Measurements from ENCODE around the gene DGCR2. TPM values are rescaled to one million over a fixed set of nuclear protein-coding genes. Genes with fewer than 3 reads are reported as not detected.

Gene DGCR2
- total and polyA plus RNA-seq, 2 of the 8 experiments (the other 6 are each of a cell fraction or from before 2014, with no cell fraction given), result 42.3 to 62.2 TPM

- WGBS, 2 experiments (ENCODE audit: extremely low coverage in 1 of 2, insufficient coverage in 1 of 2, insufficient read length in 1 of 2, insufficient replicate concordance in 2 of 2, low coverage in 1 of 2, low lambda C conversion rate in 2 of 2, missing lambda C conversion rate in 1 of 2), result 81% methylated on average over 15 of the region's 15 CpGs; no CpG with 5 or more reads in 1 of the 2 experiments
- TF ChIP-seq POLR2A (IDR thresholded peaks at IDR 0.05; ENCODE audit: control extremely low read depth in 1 of 2, low read depth in 2 of 2, low read length in 2 of 2), result no peak
- TF ChIP-seq CTBP2 (IDR thresholded peaks at IDR 0.05; ENCODE audit: borderline replicate concordance, insufficient read depth, insufficient read length, low read length), result no peak
- no peak for TF ChIP-seq MAFK (IDR thresholded peaks at IDR 0.05; ENCODE audit: low read depth, low read length)
- no peak for TF ChIP-seq EZH2 (IDR thresholded peaks at IDR 0.05; ENCODE audit: low read depth, low read length, severe bottlenecking)
- no peak for TF ChIP-seq POLR2AphosphoS5 (IDR thresholded peaks at IDR 0.05; ENCODE audit: low read depth, low read length)
- no peak for TF ChIP-seq RXRA (IDR thresholded peaks at IDR 0.05; ENCODE audit: insufficient read depth, low read depth, low read length)
- TF ChIP-seq SIRT6 (IDR thresholded peaks at IDR 0.05; ENCODE audit: low read length), result no peak
- no peak for TF ChIP-seq RBBP5 (IDR thresholded peaks at IDR 0.05; ENCODE audit: borderline replicate concordance, low read depth, low read length)
- no peak for TF ChIP-seq SRF (IDR thresholded peaks at IDR 0.05; ENCODE audit: low read depth, low read length)
- TF ChIP-seq HDAC2 (IDR thresholded peaks at IDR 0.05; ENCODE audit: borderline replicate concordance in 1 of 2, low read depth in 2 of 2, low read length in 2 of 2), result no peak
- H3K4me1 ChIP-seq (replicated peaks in 1 of 4; ENCODE audit: control insufficient read depth in 3 of 4, insufficient read depth in 4 of 4, low read length in 3 of 4), result peaks cover 0 to 4% (median 0%) of the 10 kb centered on the region in 4 experiments; a peak in 1 of 7 replicates
- no peak overlapping the region for H4K5ac ChIP-seq (ENCODE audit: insufficient read length, low read depth, low read length)
- no peak overlapping the region for H3K4me2 ChIP-seq (ENCODE audit: insufficient read depth in 1 of 2, low read depth in 2 of 2, low read length in 2 of 2)
- no peak overlapping the region for H2BK20ac ChIP-seq (ENCODE audit: low read length)
- no peak overlapping the region for H3K4ac ChIP-seq (replicated peaks; ENCODE audit: insufficient read length, low read depth, low read length)
- H2AK5ac ChIP-seq (ENCODE audit: low read depth, low read length), result no peak overlapping the region
- ChIA-PET CTCF (ENCODE audit: partially characterized antibody) (interaction anchor here (0.8 to 3.0 kb wide), 5 partner anchors 12 to 66 kb away, joined by 3 to 13 read pairs (median 3); no protein-coding TSS in a partner anchor), POLR2A (ENCODE audit: partially characterized antibody) (no interaction called here)
- no peak overlapping the region for H3K18ac ChIP-seq (ENCODE audit: extremely low read depth, low read length)
- no peaks in the 10 kb centered on the region for H3K79me1 ChIP-seq (ENCODE audit: low read depth, low read length)
- peaks cover 0 to 2% of the 10 kb centered on the region in 2 experiments for H4K20me1 ChIP-seq (replicated peaks in 1 of 2; ENCODE audit: control insufficient read depth in 1 of 2, insufficient read depth in 2 of 2, low read length in 2 of 2)
- no peak for FAIRE-seq
- no peak overlapping the region for H2BK12ac ChIP-seq (ENCODE audit: low read depth, low read length)
- no peak overlapping the region for H3K14ac ChIP-seq (ENCODE audit: insufficient read length)
- H3K79me2 ChIP-seq (ENCODE audit: control insufficient read depth in 1 of 2, insufficient read depth in 2 of 2, low read length in 2 of 2), result no peaks in the 10 kb centered on the region
- H3K36me3 ChIP-seq (ENCODE audit: control insufficient read depth in 2 of 4, insufficient read depth in 4 of 4, low read length in 3 of 4), result no peaks in the 10 kb centered on the region
- no peak overlapping the region for H3K56ac ChIP-seq (replicated peaks; ENCODE audit: insufficient read length, low read depth, low read length)
- no peaks in the 10 kb centered on the region for H3K9me3 ChIP-seq (ENCODE audit: insufficient read depth in 2 of 2, low read depth in 1 of 2, low read length in 1 of 2)
- H2BK120ac ChIP-seq (replicated peaks; ENCODE audit: low read depth, low read length), result no peak overlapping the region
- H2AFZ ChIP-seq (ENCODE audit: low read length), result no peak overlapping the region
- H2BK5ac ChIP-seq (ENCODE audit: low read depth, low read length), result no peak overlapping the region
- H4K91ac ChIP-seq (replicated peaks; ENCODE audit: insufficient read length, low read length), result no peak overlapping the region
- 0 out of 7 replicates have a peak, but pooled peaks cover 0 to 3% (median 0%) of the 10 kb centered on the region in 4 experiments for H3K27me3 ChIP-seq (replicated peaks in 1 of 4; ENCODE audit: control insufficient read depth in 3 of 4, extremely low read depth in 1 of 4, insufficient read depth in 3 of 4, low read length in 3 of 4)
- H3K4me3 ChIP-seq (ENCODE audit: extremely low read depth in 1 of 4, insufficient read depth in 2 of 4, low read depth in 3 of 4, low read length in 4 of 4), result no peak overlapping the region
- peak in 1 of 2 experiments; percentile 39 for DNase-seq (ENCODE audit: low read depth in 1 of 2, low spot score in 2 of 2)
- H3K23ac ChIP-seq (ENCODE audit: insufficient read length), result no peak overlapping the region
- H4K8ac ChIP-seq (ENCODE audit: extremely low read depth, insufficient read depth, low read length), result peak overlapping the region; percentile 37; the same call in 1 of the 2 replicates
- H3K9ac ChIP-seq (replicated peaks in 1 of 4; ENCODE audit: extremely low read depth in 1 of 4, low read depth in 3 of 4, low read length in 3 of 4), result no peak overlapping the region
- no peaks in the 10 kb centered on the region for H3K23me2 ChIP-seq (ENCODE audit: low read depth, low read length)
- H2BK15ac ChIP-seq (ENCODE audit: low read length), result no peak overlapping the region
- H3K27ac ChIP-seq (ENCODE audit: low read depth, low read length), result no peak overlapping the region
Observed at GRCh38 chr22:18994701-18995326, 127.4 kb downstream of the DGCR2 start.

All from H1 (cell line).